ENCODE results near the gene KIAA0513. TPM values are rescaled to one million over a fixed set of nuclear protein-coding genes. Genes with fewer than 3 reads are reported as not detected.

The KIAA0513 gene
- total RNA-seq, 1 donor from 2014 or later, result 1.9 TPM

GRCh38 chr16:85137323-85138072 is 109.9 kb downstream of the KIAA0513 start:
- H3K36me3 ChIP-seq (ENCODE audit: control insufficient read depth, insufficient read depth, low read length), result no peaks in the 10 kb centered on the region
- no peak for DNase-seq (ENCODE audit: low read depth)
- H3K27me3 ChIP-seq (ENCODE audit: control insufficient read depth, insufficient read depth, low read length), result no peaks in the 10 kb centered on the region
- no peak overlapping the region for H3K4me3 ChIP-seq (ENCODE audit: low read depth, low read length)
- no peak for TF ChIP-seq CTCF (IDR thresholded peaks at IDR 0.05; ENCODE audit: insufficient read depth, low read length, poor library complexity, severe bottlenecking)

GRCh38 chr16:85138073-85138824 is 110.7 kb downstream of the KIAA0513 start:
- H3K27me3 ChIP-seq (ENCODE audit: control insufficient read depth, insufficient read depth, low read length), result peaks cover 4% of the 10 kb centered on the region
- TF ChIP-seq CTCF (IDR thresholded peaks at IDR 0.05; ENCODE audit: insufficient read depth, low read length, poor library complexity, severe bottlenecking), result no peak
- DNase-seq (ENCODE audit: low read depth), result no peak
- no peak overlapping the region for H3K4me3 ChIP-seq (ENCODE audit: low read depth, low read length)
- H3K36me3 ChIP-seq (ENCODE audit: control insufficient read depth, insufficient read depth, low read length), result no peaks in the 10 kb centered on the region

- H3K36me3 ChIP-seq (ENCODE audit: control insufficient read depth, insufficient read depth, low read length), result no peaks in the 10 kb centered on the region
- DNase-seq (ENCODE audit: low read depth), result no peak
- no peak overlapping the region for H3K4me3 ChIP-seq (ENCODE audit: low read depth, low read length)
- peaks cover 10% of the 10 kb centered on the region for H3K27me3 ChIP-seq (ENCODE audit: control insufficient read depth, insufficient read depth, low read length)
- TF ChIP-seq CTCF (IDR thresholded peaks at IDR 0.05; ENCODE audit: insufficient read depth, low read length, poor library complexity, severe bottlenecking), result no peak
Measured at GRCh38 chr16:85138825-85139627, 111.4 kb downstream of the KIAA0513 start.

GRCh38 chr16:85139881-85140339 is 112.3 kb downstream of the KIAA0513 start:
- TF ChIP-seq CTCF (IDR thresholded peaks at IDR 0.05; ENCODE audit: insufficient read depth, low read length, poor library complexity, severe bottlenecking), result no peak
- H3K36me3 ChIP-seq (ENCODE audit: control insufficient read depth, insufficient read depth, low read length), result no peaks in the 10 kb centered on the region
- H3K27me3 ChIP-seq (ENCODE audit: control insufficient read depth, insufficient read depth, low read length), result peaks cover 10% of the 10 kb centered on the region
- DNase-seq (ENCODE audit: low read depth), result no peak
- H3K4me3 ChIP-seq (ENCODE audit: low read depth, low read length), result no peak overlapping the region

GRCh38 chr16:85140455-85141012 is 112.9 kb downstream of the KIAA0513 start:
- no peak overlapping the region for H3K4me3 ChIP-seq (ENCODE audit: low read depth, low read length)
- TF ChIP-seq CTCF (IDR thresholded peaks at IDR 0.05; ENCODE audit: insufficient read depth, low read length, poor library complexity, severe bottlenecking), result no peak
- H3K36me3 ChIP-seq (ENCODE audit: control insufficient read depth, insufficient read depth, low read length), result no peaks in the 10 kb centered on the region
- peaks cover 10% of the 10 kb centered on the region for H3K27me3 ChIP-seq (ENCODE audit: control insufficient read depth, insufficient read depth, low read length)
- no peak for DNase-seq (ENCODE audit: low read depth)

Measured in kidney epithelial cell (primary cell).